BJ (cell line): Measurements from ENCODE around the gene CLDN5. TPM values are rescaled to one million over a fixed set of nuclear protein-coding genes. Genes with fewer than 3 reads are reported as not detected.

ENCODE experiments used
- CTCF ChIA-PET: fragments of 350-600 bp; formaldehyde crosslinking; extraction: SDS; loops from one replicate; lab custom pipeline; 2021; ENCODE audit warnings: antibody characterized with exemption, inconsistent platforms; lab: Yijun Ruan, JAX
- POLR2A ChIA-PET: fragments of 300-600 bp; sonication (Branson Sonifier 250); formaldehyde crosslinking; extraction: SDS; loops from one replicate; lab custom pipeline; 2021; ENCODE audit warnings: antibody characterized with exemption; lab: Charles Lee
- DNase-seq: peaks from one replicate; pipeline ENCODE4 v3.0.0-alpha.2; 2011; ENCODE audit warnings: low read depth
- H3K27me3 ChIP-seq: 2 replicates; pipeline ENCODE4 v1.6.0; 2011; ENCODE audit warnings: low read length; ENCODE audit not compliant: control insufficient read depth, insufficient read depth
- H3K36me3 ChIP-seq: 2 replicates; pipeline ENCODE4 v1.5.1; 2011; ENCODE audit warnings: low read length; ENCODE audit not compliant: control insufficient read depth, insufficient read depth
- H3K4me3 ChIP-seq: 2 replicates; pipeline ENCODE4 v1.5.1; 2011; ENCODE audit warnings: low read depth, mild to moderate bottlenecking, control low read depth, low read length
- polyA plus RNA-seq: library from polyadenylated mRNA; depleted of rRNA; stranded (reverse); fragments of >200 nt; gene quantifications from 2 replicates; pipeline ENCODE4 v1.2.3, GENCODE V29; 2011
- TF ChIP-seq, protein P1 (sequence below): IDR thresholded peaks from 2 replicates; pipeline ENCODE4 v1.5.1; 2011; ENCODE audit warnings: low read depth, mild to moderate bottlenecking, control low read depth, inconsistent platforms, low read length, moderate library complexity; ENCODE audit not compliant: insufficient read depth

Gene CLDN5
- polyA plus RNA-seq, 1 experiment, result 0.05 TPM

- no peaks in the 10 kb centered on the region; the same call in 1 of the 2 replicates for H3K27me3 ChIP-seq
- TF ChIP-seq, protein P1, sequence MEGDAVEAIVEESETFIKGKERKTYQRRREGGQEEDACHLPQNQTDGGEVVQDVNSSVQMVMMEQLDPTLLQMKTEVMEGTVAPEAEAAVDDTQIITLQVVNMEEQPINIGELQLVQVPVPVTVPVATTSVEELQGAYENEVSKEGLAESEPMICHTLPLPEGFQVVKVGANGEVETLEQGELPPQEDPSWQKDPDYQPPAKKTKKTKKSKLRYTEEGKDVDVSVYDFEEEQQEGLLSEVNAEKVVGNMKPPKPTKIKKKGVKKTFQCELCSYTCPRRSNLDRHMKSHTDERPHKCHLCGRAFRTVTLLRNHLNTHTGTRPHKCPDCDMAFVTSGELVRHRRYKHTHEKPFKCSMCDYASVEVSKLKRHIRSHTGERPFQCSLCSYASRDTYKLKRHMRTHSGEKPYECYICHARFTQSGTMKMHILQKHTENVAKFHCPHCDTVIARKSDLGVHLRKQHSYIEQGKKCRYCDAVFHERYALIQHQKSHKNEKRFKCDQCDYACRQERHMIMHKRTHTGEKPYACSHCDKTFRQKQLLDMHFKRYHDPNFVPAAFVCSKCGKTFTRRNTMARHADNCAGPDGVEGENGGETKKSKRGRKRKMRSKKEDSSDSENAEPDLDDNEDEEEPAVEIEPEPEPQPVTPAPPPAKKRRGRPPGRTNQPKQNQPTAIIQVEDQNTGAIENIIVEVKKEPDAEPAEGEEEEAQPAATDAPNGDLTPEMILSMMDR, result no peak
- no peak overlapping the region for H3K4me3 ChIP-seq
- ChIA-PET POLR2A (no interaction called here), CTCF (interaction anchor here (0.7 to 1.1 kb wide), 3 partner anchors 11 to 64 kb away, joined by 3 read pairs; no protein-coding TSS in a partner anchor)
- no peak for DNase-seq
- H3K36me3 ChIP-seq, result no peaks in the 10 kb centered on the region
Measured at GRCh38 chr22:19565382-19566278, 41.4 kb upstream of the CLDN5 start.

DNA sequence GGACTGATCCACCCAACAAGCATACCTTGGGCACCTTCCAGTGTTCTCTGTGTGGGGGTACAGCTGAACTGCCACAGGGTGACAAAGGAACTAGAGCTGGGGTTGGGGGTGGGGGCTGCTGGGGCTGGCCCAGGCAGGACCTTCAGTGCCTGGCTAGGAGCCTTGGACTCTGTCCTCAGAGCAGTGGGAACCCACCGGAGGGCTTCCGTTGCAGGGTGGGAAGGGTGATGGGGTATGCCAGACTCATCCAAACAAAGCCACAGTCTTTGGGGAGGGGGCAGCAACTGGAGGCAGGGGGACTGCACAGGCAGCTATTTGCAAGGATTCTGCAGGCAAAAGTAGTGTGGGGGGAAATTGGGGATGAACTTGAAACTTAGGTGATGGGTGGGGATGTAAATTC, 35.7 kb upstream of the CLDN5 start:
- H3K27me3 ChIP-seq, result no peaks in the 10 kb centered on the region; the same call in 1 of the 2 replicates
- TF ChIP-seq, protein P1, result no peak
- POLR2A ChIA-PET, result no interaction called here
- CTCF ChIA-PET, result interaction anchor here (0.8 kb wide), 1 partner anchor 8 kb away, joined by 4 read pairs; no protein-coding TSS in a partner anchor
- H3K36me3 ChIP-seq, result no peaks in the 10 kb centered on the region
- H3K4me3 ChIP-seq, result no peak overlapping the region
- no peak for DNase-seq

DNA sequence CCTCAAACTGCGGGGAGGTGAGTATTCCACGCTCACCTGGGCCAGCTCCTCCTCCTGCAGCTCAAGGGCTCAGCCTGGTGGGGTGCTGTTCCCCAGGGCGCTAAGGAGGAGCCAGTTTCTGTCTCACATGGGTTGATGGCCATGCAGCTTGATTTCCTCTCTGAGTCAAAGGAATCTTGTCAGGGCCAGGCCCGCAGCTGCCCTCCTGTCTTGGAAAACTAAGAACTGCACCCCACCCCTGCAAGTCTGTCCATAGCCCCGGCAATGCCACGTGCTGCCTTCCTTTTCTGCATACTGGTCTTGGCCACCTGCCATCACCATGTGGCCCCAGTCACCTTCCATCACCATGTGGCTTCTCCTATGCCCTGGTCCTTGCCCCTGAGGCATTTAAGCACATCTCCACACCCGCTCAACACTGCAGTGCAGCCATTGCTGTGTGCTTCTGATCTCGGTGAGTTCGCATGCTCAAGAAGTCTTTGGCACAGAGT, 35.2 kb upstream of the CLDN5 start:
- CTCF ChIA-PET, result interaction anchor here (0.8 kb wide), 1 partner anchor 9 kb away, joined by 4 read pairs; no protein-coding TSS in a partner anchor

GRCh38 chr22:19556963-19557545, 32.8 kb upstream of the CLDN5 start:
- ChIA-PET CTCF (no interaction called here), POLR2A (no interaction called here)
- Histone ChIP-seq H3K4me3 (no peak overlapping the region), H3K27me3 (0 out of 2 replicates have a peak, but pooled peaks cover 2% of the 10 kb centered on the region), H3K36me3 (no peaks in the 10 kb centered on the region)
- no peak for DNase-seq
- TF ChIP-seq, protein P1, result no peak

More for the DNA sequence above, 35.2 kb upstream of the CLDN5 start:
- no peaks in the 10 kb centered on the region; the same call in 1 of the 2 replicates for H3K27me3 ChIP-seq
- TF ChIP-seq, protein P1, result no peak
- no peak overlapping the region for H3K4me3 ChIP-seq
- no peak for DNase-seq
- POLR2A ChIA-PET, result no interaction called here
- no peaks in the 10 kb centered on the region for H3K36me3 ChIP-seq

DNA sequence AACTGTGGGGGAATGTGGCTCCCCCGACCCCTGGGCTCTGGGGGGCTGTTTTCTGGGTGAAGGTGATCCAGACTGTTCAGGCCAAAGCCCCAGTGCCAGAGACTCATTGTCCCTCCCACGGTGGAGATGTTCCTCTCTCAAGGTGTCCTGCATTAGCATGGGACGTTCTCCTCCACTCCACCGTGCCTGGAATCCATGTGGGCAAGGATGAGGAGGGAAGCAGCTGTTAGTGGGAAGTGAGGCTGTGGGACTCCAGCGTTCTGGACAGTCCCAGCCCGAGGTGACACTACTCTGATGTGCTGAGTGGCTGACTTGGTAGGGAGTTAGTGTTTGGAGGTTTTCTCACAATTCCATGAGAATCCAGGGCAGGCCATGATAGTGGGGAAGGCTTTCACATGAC, 31.4 kb upstream of the CLDN5 start:
- 0 out of 2 replicates have a peak, but pooled peaks cover 2% of the 10 kb centered on the region for H3K27me3 ChIP-seq
- TF ChIP-seq, protein P1, result no peak
- no peaks in the 10 kb centered on the region for H3K36me3 ChIP-seq
- H3K4me3 ChIP-seq, result no peak overlapping the region
- CTCF ChIA-PET, result interaction anchor here (1.1 to 1.6 kb wide), 2 partner anchors 14 to 23 kb away, joined by 3 read pairs; no protein-coding TSS in a partner anchor
- DNase-seq, result no peak
- POLR2A ChIA-PET, result no interaction called here
